Urinary bladder (tissue), 4 donors: ENCODE measurements around the gene KLF18. TPM values are rescaled to one million over a fixed set of nuclear protein-coding genes. Genes with fewer than 3 reads are reported as not detected.

Experiments used
- DNase-seq: peaks from one replicate; pipeline ENCODE4 v3.0.0-alpha.2; 2015; ENCODE audit errors: extremely low spot score
- H3K27ac ChIP-seq: one replicate; pipeline ENCODE4 v1.5.1; 2013; ENCODE audit warnings: low read depth, mild to moderate bottlenecking, moderate library complexity
- H3K36me3 ChIP-seq: one replicate; pipeline ENCODE4 v1.6.1; 2013; ENCODE audit warnings: mild to moderate bottlenecking, moderate library complexity; ENCODE audit not compliant: insufficient read depth
- H3K4me1 ChIP-seq: one replicate; pipeline ENCODE4 v1.6.1; 2013; ENCODE audit warnings: mild to moderate bottlenecking, moderate library complexity; ENCODE audit not compliant: insufficient read depth
- H3K4me3 ChIP-seq: one replicate; pipeline ENCODE4 v1.5.1; 2013; ENCODE audit warnings: low read depth, low read length
- WGBS: extraction: QIAGEN DNeasy Blood & Tissue Kit; methylation state at CpG from one replicate; pipeline ENCODE4 v1.1.7; 2013; 5-methylcytosine and 5-hydroxymethylcytosine counted together
- polyA plus RNA-seq: library from polyadenylated mRNA; stranded (reverse); fragments of 200-250 nt; gene quantifications from one replicate; pipeline ENCODE4 v1.2.3, GENCODE V29; 2013
- total RNA-seq: library from RNA; depleted of rRNA; stranded (reverse); fragments of >200 nt; gene quantifications from one replicate; pipeline ENCODE4 v1.2.3, GENCODE V29; 2014
- donor health status: healthy with polysubstance abuse.
- donor health status: healthy.

The KLF18 gene
- total RNA-seq (not detected), polyA plus RNA-seq (not detected)

DNA sequence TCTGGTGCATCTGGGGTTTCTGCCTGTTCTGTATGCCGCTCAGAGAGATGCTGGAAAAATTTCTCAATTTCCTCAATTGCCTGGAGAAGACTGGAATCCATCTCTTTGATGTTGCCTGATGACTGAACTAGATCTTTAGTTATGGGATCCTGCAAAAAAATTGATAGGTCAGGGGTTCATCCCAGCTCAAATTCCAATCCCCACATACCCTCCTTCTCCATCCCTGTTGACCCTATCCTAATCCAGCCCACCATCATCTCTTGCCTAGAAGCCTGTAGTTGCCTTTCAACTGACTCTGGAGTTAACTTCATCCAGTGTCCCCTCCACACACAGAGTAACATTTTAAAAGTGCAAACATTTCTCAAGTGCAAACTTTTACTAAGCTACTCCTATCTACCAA, at the start of gene KLF18:
KLF18 (minus strand) TSS at position 101 of the 400 bp plus-strand sequence; CDS start at position 101, 0 bp downstream.
- H3K4me3 ChIP-seq: no peak within 1 kb of the TSS
- WGBS: 96% methylated on average over 1 of the region's 1 CpG

DNA sequence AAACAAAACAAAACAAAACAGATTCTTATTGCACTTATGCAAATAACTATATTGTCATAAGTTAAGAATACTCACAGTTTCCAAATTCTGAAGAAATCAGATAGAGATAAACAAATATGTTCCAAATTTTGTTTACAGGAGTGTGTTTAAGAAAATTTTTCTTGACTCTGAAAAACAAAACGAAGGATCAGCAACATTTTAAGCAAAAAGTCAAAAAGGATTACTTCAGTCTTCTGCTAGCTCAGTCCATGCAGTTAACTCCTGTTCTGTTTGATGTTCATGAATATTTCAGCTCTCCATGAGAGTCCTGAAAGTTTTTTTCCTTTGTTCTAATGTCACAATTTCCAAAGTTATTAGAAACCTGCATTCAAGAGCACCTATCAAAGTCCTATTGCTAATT, 33.2 kb upstream of the KLF18 start:
- H3K4me3 ChIP-seq: no peak overlapping the region
- no peak for DNase-seq
- H3K4me1 ChIP-seq: no peaks in the 10 kb centered on the region
- H3K27ac ChIP-seq: no peak overlapping the region
- H3K36me3 ChIP-seq: no peaks in the 10 kb centered on the region
- WGBS: 78% methylated on average over 1 of the region's 1 CpG

More for the DNA sequence above, at the start of gene KLF18:
- H3K27ac ChIP-seq: no peak within 1 kb of the TSS
- H3K4me1 ChIP-seq: no peaks in the 10 kb centered on the region
- no peak for DNase-seq
- H3K36me3 ChIP-seq: no peaks in the 10 kb centered on the region

- no peak for DNase-seq
- Histone ChIP-seq H3K4me3 (no peak overlapping the region), H3K27ac (no peak overlapping the region), H3K36me3 (no peaks in the 10 kb centered on the region), H3K4me1 (no peaks in the 10 kb centered on the region)
- WGBS: 93% methylated on average over 3 of the region's 3 CpGs
Observed at GRCh38 chr1:44170281-44170823, 28.9 kb upstream of the KLF18 start.

- no peak overlapping the region for H3K4me3 ChIP-seq
- WGBS: 88% methylated on average over 5 of the region's 5 CpGs
Observed at GRCh38 chr1:44168520-44169098, 27.2 kb upstream of the KLF18 start.

GRCh38 chr1:44161546-44161945, 20.1 kb upstream of the KLF18 start:
- H3K4me1 ChIP-seq: no peaks in the 10 kb centered on the region
- no peak overlapping the region for H3K27ac ChIP-seq
- no peaks in the 10 kb centered on the region for H3K36me3 ChIP-seq
- no peak for DNase-seq
- no peak overlapping the region for H3K4me3 ChIP-seq

More at GRCh38 chr1:44168520-44169098, 27.2 kb upstream of the KLF18 start:
- H3K36me3 ChIP-seq: no peaks in the 10 kb centered on the region
- H3K27ac ChIP-seq: no peak overlapping the region
- no peaks in the 10 kb centered on the region for H3K4me1 ChIP-seq
- no peak for DNase-seq

DNA sequence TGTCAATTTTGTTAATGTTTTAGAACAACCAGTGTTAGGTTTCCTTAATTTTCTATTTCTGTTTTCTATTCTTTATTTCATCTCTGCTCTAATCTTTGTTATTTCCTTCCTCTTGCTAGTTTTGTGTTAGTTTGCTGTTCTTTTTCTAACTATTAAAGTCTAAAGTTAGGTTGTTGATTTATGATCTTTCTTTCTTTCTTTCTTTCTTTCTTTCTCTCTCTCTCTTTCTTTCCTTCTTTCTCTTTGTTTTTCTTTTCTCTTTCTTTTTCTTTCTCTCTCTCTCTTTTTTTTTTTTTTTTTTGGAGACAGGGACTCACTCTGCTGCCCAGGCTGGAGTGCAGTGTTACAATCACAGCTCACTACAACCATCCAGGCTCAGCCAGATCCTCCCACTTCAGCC, 17.4 kb upstream of the KLF18 start:
- Histone ChIP-seq H3K36me3 (no peaks in the 10 kb centered on the region), H3K4me1 (no peaks in the 10 kb centered on the region), H3K4me3 (no peak overlapping the region), H3K27ac (no peak overlapping the region)
- DNase-seq: no peak

- no peak overlapping the region for H3K27ac ChIP-seq
- WGBS: 92% methylated on average over 1 of the region's 1 CpG
- no peak overlapping the region for H3K4me3 ChIP-seq
- no peaks in the 10 kb centered on the region for H3K36me3 ChIP-seq
- H3K4me1 ChIP-seq: no peaks in the 10 kb centered on the region
- no peak for DNase-seq
Observed at GRCh38 chr1:44157903-44158302, 16.5 kb upstream of the KLF18 start.

DNA sequence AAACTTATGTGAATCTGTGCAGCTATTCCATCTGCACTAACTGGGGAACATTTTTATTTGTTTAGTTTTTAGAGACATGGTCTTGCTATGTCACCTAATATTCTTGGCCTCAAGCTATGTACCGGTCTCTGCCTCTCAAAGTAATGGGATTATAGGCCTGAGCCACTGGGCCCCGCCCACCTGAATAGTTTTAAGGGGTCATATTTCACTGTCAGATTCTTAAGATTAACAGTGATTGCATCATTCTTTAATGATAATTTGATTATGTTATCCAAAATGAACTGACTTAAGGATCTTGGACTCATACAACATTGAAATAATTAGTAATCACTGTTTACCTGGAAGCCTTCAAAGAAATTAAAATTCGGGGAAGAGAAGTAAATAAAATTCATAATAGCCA, 12.6 kb upstream of the KLF18 start:
- no peak for DNase-seq

GRCh38 chr1:44152692-44153091, 11.3 kb upstream of the KLF18 start:
- H3K4me3 ChIP-seq: no peak overlapping the region
- WGBS: 82% methylated on average over 1 of the region's 1 CpG
- no peak overlapping the region for H3K27ac ChIP-seq
- DNase-seq: no peak
- no peaks in the 10 kb centered on the region for H3K36me3 ChIP-seq
- H3K4me1 ChIP-seq: no peaks in the 10 kb centered on the region

More for the DNA sequence above, 12.6 kb upstream of the KLF18 start:
- Histone ChIP-seq H3K36me3 (no peaks in the 10 kb centered on the region), H3K4me3 (no peak overlapping the region), H3K4me1 (no peaks in the 10 kb centered on the region), H3K27ac (no peak overlapping the region)
- 65% methylated on average over 3 of the region's 3 CpGs for WGBS

GRCh38 chr1:44151808-44152207, 10.4 kb upstream of the KLF18 start:
- H3K4me3 ChIP-seq: no peak overlapping the region
- H3K36me3 ChIP-seq: no peaks in the 10 kb centered on the region
- 10% methylated on average over 1 of the region's 1 CpG for WGBS
- H3K4me1 ChIP-seq: no peaks in the 10 kb centered on the region
- no peak overlapping the region for H3K27ac ChIP-seq
- DNase-seq: no peak

DNA sequence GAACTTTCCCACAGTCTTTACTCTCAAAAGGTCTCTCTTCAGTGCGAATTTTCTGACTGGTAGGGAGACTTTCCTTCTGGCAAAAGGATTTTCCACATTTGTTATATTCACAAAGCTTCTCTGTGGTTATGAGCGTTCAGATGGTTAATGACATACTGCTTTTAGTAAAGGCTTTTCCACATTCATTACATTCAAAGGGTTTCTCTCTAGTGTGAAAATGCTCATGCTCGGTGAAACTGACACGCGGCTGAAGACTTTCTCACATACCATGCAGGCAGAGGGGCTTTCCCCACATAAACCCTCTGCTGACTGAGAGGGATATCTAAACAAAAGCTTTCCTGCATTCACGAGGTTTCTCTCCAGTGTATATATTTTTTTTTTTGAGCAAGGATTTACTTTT, 9.9 kb upstream of the KLF18 start:
- no peak for DNase-seq
- Histone ChIP-seq H3K36me3 (no peaks in the 10 kb centered on the region), H3K4me3 (no peak overlapping the region), H3K27ac (no peak overlapping the region), H3K4me1 (no peaks in the 10 kb centered on the region)
- WGBS: 40% methylated on average over 6 of the region's 6 CpGs

DNA sequence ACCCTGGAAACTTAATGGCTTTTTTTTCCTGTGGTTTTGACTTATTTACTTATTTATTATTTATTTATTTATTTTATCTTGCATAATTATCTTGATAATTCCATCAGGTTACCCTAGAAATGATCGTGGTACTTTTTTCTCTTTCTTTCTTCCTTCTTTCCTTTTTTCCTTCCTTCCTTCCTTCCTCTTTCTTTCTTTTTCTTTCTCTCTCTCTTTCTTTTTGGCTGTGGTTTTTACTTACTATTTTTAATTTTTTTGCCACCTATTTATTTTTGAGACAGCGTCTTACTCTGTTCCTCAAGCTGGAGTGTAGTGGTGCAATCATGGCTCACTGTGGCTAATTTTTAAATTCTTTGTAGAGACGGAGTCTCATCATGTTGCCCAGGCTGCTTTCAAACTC, 6.2 kb upstream of the KLF18 start:
- no peak overlapping the region for H3K4me3 ChIP-seq
- whole genome bisulfite sequencing: 89% methylated on average over 3 of the region's 3 CpGs
- no peak overlapping the region for H3K27ac ChIP-seq
- H3K4me1 ChIP-seq: no peaks in the 10 kb centered on the region
- no peak for DNase-seq
- no peaks in the 10 kb centered on the region for H3K36me3 ChIP-seq

GRCh38 chr1:44146536-44147361, 5.3 kb upstream of the KLF18 start:
- Histone ChIP-seq H3K36me3 (no peaks in the 10 kb centered on the region), H3K4me1 (no peaks in the 10 kb centered on the region), H3K4me3 (no peak overlapping the region), H3K27ac (no peak overlapping the region)
- DNase-seq: no peak
- WGBS: 91% methylated on average over 28 of the region's 28 CpGs
